Smooth muscle cell of the umbilical artery (primary cell): ENCODE data around the gene HMGB1. TPM values are rescaled to one million over a fixed set of nuclear protein-coding genes. Genes with fewer than 3 reads are reported as not detected.

ENCODE experiments used
- total RNA-seq: library from RNA; depleted of rRNA; stranded (reverse); fragments of >200 nt; gene quantifications from 2 replicates; pipeline ENCODE4 v1.2.3, GENCODE V29; 2014

The HMGB1 gene
- 98.9 and 214 TPM in 2 replicates for total RNA-seq

DNA sequence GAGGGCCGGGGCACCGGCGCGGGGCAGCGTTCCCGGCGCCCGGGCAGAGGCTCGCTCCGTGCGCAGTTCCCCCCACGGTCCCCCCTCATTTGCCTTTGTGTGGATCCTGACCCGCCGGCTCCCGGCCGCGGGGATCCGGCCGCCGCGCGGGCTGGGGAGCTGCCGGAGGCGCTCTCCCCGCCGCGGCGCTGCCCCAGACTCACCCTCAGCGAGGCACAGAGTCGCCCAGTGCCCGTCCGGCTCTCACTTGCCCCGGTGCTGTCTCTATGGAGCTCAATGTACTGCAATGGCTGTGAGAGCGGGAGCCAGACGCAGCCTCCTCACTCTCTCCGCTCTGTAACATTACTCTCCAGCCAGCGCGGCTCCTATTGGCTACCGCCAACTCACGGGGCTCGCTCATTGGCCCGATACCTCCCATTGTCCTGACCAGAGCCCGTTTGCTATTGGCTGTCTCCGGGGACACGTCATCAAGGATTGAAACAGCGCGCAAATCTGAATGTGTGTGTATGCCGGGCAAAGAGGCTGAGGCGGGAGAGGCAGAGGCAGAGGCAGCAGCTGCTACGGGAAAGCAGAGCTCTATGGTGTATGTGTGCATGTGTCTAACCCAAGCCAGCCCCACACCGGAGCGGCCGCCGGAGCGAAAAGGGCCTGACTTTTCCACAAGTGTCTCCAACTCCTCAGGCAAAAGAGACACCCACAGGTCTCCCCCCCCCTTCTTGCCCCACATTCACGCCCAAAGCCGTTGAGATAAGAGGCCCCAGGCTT, at the start of gene HMGB1:
TSS of gene HMGB1 (minus strand) at position 344 of the 765 bp plus-strand sequence. CDS start 2,256 bp downstream, outside the sequence.

DNA sequence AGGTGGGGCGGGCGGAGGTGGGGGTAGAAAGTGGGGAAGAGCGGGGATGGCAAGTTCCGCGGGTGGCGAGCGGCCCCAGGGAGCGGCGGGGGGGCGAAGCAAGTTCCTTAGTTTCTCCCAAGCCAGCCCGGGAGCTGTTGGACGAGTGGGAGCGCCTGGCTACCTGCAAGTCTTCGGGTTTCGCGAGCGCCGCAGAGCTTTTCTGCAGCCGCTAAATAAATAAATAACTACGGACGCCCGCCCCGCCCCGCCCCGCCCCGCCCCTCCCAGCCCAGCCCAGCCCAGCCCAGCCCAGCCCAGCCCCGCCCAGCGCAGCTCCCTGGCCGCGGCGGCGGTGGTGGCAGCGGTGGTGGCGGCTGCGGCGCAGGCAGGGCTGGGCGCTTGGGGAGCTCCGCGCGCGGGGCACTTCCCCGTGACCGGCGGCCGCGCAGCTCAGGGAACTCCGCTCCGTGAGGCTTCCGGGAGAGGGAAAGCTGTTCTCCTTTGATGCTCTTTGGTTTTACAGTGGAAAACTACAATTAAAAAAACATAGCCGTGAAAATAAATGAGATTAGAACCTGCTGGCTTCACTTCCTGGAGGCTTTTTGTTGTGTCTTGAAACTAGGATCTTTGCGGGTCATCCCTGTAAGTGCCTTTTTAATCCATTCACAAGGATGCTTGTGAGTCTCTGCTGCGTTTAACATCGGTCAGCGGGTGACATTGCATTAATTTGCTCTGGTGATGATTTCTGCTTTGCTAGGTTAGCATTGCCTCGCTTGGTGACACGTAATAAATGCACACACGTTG, 43.5 kb downstream of the HMGB1 start, which contains the start of gene UBE2L5:
TSS of gene UBE2L5 (plus strand) at position 440 of the 786 bp plus-strand sequence. CDS start 5,498 bp downstream, outside the sequence.

Other genes starting within 250 kb of the HMGB1 start
- gene KATNAL1, start 158.4 kb downstream of the HMGB1 start, total RNA-seq: 30.0 and 47.7 TPM in 2 replicates
- gene UBE2L5, start 43.4 kb downstream of the HMGB1 start, total RNA-seq: 0.09 TPM in 1 of 2 replicates, not detected in the other
- 35.0 and 35.5 TPM in 2 replicates for gene USPL1, start 152.0 kb upstream of the HMGB1 start, total RNA-seq